GM12878 (cell line): ENCODE results near the gene C1orf174.

ENCODE experiments used
- ATF7 ChIP-seq: fragments of 450-650 bp; IDR thresholded peaks from 2 replicates; pipeline ENCODE4 v1.6.1; 2016; ENCODE audit warnings: low read depth, mild to moderate bottlenecking
- CBFB ChIP-seq: IDR thresholded peaks from 2 replicates; pipeline ENCODE4 v1.6.1; 2016; ENCODE audit warnings: antibody characterized with exemption, low read depth
- CTCF ChIP-seq, 3 experiments: IDR thresholded peaks in 2 of 3; conservative IDR thresholded peaks in 1 of 3; 2 replicates each; pipeline ENCODE4 v1.5.1; 2011; ENCODE audit warnings: low read depth in 3 of 3, low read length in 3 of 3, mild to moderate bottlenecking in 3 of 3, control low read depth in 2 of 3, moderate library complexity in 2 of 3, inconsistent platforms in 1 of 3, mixed read lengths in 1 of 3; ENCODE audit not compliant: control insufficient read depth in 2 of 3, insufficient read depth in 1 of 3; ENCODE audit errors: extremely low read depth in 1 of 3
- EP300 ChIP-seq, 2 experiments: fragments of 150-350 bp in 1 of 2; IDR thresholded peaks; 2 replicates each; pipeline ENCODE4 v1.6.1; 2011 to 2012; ENCODE audit warnings: low read depth in 2 of 2, low read length in 2 of 2, borderline replicate concordance in 1 of 2, improper control_type of control experiment in 1 of 2, inconsistent platforms in 1 of 2; ENCODE audit not compliant: control insufficient read depth in 1 of 2
- RBBP5 ChIP-seq: fragments of 200-600 bp; sonication (generic); conservative IDR thresholded peaks from 2 replicates; pipeline ENCODE4 v1.6.1; 2016
- YY1 ChIP-seq: IDR thresholded peaks from 2 replicates; pipeline ENCODE4 v1.6.1; 2011; ENCODE audit warnings: low read depth, mild to moderate bottlenecking, low read length

DNA sequence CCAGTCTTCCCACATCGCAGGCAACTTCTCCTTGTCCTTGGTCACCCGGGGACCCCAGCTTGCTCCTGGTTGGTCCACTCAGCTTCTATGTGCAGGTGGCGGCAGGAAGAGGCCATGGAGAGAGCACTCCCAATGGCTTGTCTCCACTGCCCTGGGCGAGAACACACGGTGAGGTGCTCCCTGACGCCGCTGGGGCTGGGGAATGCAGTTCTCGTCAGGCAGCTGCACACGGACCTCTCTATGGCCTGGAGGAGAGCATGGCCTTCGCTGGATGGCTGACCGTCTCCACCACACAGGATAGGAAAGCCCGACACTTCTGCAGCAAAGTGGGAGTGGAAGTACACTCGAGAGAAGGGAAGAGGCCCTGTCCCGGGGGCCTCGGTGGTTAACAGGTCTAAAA is 11.8 kb downstream of the C1orf174 start:
- TF ChIP-seq CBFB (no peak), CTCF (IDR thresholded peaks at IDR 0.05 in 2 of 3, conservative IDR thresholded peaks at IDR 0.05 in 1 of 3; ENCODE audit: control insufficient read depth in 2 of 3, extremely low read depth in 1 of 3, insufficient read depth in 1 of 3, low read depth in 3 of 3, low read length in 3 of 3) (no peak), ATF7 (no peak), RBBP5 (no peak), YY1 (no peak), EP300 (IDR thresholded peaks at IDR 0.05; ENCODE audit: borderline replicate concordance in 1 of 2, control insufficient read depth in 1 of 2, low read depth in 2 of 2, low read length in 2 of 2) (no peak)
